ENCODE results near the gene TMEM238.
A peak's percentile ranks its signal among the peaks of the same experiment; 100 is the strongest.

TMEM238 gene

DNA sequence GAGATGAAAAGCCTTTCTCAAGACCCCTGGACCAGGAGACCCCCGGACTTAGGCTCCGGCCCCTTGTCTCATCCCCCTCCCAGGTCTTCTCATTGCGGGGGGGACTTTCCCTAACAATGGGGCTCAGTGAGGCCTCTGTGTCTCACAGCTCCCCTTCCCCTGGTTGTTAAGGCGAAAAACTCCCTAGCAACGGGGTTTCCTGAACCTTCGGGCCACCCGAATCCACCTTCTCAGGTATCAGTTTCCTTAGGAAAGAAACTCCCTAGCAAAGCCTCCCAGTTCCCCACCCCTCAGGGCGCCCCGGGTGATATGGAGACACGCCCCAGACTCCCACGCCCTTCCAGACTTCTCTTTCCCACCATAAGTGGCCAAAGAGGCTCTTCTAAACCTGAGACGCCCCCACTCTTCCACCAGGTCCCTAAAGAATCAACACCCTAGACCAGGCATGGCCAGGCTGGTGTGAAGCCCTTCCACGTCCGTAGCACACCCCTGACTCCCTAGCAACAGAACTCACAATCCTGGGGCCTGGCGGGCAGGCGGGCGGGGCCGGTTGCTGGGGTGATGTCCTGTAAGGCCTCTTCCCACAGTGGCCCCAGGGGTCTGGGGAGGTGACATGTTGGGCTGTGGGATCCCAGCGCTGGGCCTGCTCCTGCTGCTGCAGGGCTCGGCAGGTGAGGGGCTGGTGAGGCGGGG is 7.7 kb downstream of the TMEM238 start, which contains the start of gene TMEM190:
TSS of gene TMEM190 (plus strand) at position 586 of the 693 bp plus-strand sequence. CDS start at position 614, 28 bp downstream.
- DNase-seq, result no peak

DNA sequence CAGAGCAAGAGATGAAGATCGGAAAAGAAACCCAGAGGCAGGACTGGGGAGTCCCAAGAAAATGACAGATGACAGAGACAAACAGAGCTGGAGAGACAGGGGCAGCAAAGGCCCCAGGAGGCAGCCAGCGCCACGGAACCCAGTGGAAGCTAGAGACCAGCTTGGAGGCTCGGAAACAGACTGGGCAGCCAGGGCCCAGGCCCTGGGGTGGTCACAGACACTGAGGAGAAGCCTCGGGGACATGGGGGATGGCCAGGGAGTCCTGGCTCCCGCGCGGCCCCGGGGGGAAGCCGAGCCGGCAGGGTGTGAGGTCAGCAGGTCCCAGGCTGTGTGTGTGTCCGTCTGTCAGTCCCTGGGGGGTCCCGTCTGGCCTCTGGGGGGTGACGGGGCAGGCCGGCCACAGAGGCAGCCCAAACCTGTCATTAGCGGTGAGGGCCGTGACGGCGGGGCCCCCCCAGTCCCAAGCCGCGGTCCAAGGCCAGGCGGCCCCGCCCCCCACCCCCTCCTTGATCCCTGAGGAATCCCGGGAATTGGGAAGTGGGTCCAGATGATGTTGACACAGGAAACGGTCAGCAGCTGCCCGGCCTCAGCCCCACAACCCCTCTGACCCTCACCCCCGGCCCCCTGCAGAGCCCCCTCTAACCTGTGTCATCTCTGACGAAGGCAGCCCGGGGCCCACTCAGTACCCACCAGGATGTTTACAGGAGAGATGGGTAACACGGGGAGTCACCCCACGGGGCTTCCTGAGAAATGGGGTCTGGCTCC is 9.9 kb downstream of the TMEM238 start:
- no peak for DNase-seq

DNA sequence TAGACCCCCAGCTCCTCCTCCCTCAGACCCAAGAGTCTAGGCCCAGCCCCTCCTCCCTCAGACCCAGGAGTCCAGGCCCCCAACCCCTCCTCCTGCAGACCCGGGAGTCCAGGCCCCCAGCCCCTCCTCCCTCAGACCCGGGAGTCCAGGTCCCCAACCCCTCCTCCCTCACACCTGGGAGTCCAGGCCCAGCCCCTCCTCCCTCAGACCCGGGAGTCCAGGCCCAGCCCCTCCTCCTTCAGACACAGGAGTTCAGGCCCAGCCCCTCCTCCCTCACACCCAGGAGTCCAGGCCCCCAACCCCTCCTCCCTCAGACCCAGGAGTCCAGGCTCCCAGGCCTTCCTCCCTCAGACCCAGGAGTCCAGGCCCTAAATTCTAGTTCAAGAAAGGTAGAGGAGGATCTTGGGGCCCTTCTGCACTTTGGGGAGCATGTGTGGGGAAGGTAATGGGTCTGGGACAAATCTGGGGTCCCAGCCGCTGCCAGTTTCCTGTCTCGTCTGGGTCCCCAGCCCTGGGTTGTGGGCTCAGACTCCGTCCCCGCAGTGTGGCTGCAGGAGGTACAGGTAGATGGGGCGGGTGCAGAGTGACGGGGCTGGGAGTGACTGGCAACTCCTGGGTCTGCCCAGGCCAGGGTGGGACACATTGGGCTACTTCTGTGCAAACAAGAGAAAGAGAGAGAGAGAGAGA is 10.6 kb downstream of the TMEM238 start:
- DNase-seq, result no peak

DNA sequence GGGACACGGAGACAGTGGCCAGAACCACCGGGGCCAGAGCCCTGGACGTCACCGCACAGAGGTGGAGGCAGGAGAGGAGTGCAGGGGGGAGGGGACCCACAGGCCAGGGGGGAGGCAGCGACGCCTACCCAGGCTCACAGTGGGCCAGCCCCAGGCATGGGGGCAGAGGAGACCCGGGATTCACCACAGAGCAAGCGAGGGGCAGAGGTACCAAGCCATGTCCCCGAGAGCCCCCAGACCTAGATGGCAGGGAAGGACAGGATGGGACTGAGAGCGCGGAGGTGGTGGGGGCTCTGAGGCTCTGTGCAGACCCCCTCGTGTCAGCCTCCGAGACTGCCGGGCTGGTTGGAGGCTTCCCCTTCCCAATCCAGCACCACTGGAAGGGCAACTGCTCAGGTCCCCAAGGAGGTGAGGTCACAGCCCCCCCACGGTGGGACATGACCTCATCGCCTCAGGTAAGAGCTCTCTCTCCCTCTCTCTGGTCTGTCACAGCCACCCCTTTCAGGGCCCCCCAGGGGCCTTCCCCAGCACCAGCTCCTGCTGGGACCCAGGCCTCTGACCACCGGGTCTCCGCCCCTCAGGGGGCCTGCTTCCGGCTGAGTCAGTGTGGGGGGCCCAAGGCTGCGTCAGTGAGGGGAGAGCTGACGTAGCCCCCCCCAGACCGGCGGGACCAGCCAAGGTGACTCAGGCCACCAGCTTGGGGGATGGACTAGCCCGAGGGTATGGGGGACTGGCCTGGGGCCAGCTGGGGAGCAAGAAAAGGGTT is 11.6 kb downstream of the TMEM238 start:
- DNase-seq, result no peak

GRCh38 chr19:55370305-55370988 is 13.6 kb downstream of the TMEM238 start, which contains the start of gene IL11:
IL11 (minus strand) TSS chr19:55370463; CDS start chr19:55370310, 153 bp downstream.
- no peak for DNase-seq

DNA sequence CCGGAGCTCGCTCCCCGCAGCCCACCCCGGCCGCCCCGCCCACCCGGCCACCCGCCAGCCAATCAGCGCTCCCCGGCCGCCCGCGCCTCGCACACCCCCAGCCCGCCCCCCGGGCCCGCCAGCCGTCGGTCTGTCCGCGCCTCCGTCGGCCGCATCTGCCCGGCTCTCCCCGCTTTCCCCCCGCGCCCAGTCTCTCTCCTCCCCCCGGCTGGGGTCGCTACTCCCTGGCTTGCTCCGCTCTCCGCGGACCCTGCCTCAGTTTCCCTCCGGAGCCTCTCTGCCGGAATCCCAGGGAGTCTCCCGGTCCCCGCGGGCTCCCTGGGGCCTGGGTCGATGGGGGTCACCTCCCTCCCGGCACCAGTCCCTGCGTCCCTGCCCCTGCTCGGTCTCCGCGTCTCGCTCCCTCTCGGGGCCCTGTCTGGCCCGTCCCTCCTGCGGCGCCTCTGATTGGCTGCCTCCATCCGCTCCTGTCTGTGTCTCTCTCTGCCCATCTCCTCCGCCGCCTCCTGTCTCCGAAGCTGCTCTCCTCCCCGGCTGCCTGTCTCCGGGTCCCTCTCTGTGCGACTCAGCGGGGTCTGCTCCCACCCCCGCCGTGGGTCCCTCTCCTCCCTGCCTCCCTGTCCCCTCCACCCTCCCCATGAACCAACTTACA is 14.3 kb downstream of the TMEM238 start:
- peak; percentile 77 for DNase-seq

- DNase-seq, result peak; percentile 51
Observed at GRCh38 chr19:55368701-55369563, 15.2 kb downstream of the TMEM238 start.

GRCh38 chr19:55368106-55368505 is 16.0 kb downstream of the TMEM238 start:
- DNase-seq, result no peak

- DNase-seq, result no peak
Observed at GRCh38 chr19:55366790-55367189, 17.3 kb downstream of the TMEM238 start.

GRCh38 chr19:55365964-55366363 is 18.1 kb downstream of the TMEM238 start:
- DNase-seq, result no peak

DNA sequence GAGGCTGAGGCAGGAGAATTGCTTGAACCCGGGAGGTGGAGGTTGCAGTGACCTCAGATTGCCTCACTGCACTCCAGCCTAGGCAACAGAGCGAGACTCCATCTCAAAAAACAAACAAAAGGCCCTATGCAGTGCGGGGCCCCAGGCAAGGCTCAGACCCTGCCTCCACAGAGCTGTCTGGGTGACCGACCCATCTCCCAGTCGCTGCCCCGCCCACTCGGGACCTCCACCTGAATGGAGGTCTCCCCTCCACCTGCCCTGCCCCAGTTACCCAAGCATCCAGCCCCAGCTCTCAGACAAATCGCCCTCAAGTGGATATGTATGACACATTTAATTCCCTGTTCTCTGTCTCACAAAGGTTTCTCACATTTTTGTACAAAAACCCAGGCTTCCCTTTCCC is 18.8 kb downstream of the TMEM238 start:
- no peak for DNase-seq

DNA sequence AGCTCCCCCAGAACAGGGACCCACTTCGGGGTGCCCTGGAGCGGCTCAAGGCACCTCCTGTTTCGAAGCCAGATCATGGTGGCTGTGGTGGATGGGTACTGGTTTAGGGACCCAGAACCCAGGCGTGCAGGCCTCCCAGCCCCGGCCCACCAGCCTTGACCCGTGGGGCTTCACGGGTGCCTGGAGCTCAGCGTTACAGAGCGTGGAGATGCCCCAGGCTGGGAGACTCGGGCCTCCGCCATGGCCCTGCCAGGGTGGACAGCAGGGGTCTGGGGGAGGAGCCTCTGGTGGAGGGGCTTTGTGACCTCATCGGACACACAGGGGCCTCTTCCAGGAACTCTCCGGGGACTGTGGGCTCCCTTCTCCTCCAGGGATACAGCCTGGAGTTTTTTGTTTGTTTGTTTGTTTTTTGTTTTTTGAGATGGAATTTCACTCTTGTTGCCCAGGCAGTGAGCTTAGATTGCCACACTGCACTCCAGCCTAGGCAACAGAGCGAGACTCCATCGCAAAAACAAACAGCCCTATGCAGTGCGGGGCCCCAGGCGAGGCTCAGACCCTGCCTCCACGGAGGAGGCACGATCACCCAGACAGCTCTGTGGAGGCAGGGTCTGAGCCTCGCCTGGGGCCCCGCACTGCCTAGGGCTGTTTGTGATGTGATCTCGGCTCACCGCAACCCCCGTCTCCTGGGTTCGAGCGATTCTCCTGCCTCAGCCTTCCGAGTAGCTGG is 20.9 kb downstream of the TMEM238 start, which contains the start of gene GARIN5B:
TSS of gene GARIN5B (minus strand) at position 271 of the 727 bp plus-strand sequence. CDS start at position 77, 194 bp downstream.
- no peak for DNase-seq

- DNase-seq, result no peak
Observed at GRCh38 chr19:55362174-55362989, 21.7 kb downstream of the TMEM238 start.

GRCh38 chr19:55360902-55361301 is 23.2 kb downstream of the TMEM238 start:
- DNase-seq, result no peak

DNA sequence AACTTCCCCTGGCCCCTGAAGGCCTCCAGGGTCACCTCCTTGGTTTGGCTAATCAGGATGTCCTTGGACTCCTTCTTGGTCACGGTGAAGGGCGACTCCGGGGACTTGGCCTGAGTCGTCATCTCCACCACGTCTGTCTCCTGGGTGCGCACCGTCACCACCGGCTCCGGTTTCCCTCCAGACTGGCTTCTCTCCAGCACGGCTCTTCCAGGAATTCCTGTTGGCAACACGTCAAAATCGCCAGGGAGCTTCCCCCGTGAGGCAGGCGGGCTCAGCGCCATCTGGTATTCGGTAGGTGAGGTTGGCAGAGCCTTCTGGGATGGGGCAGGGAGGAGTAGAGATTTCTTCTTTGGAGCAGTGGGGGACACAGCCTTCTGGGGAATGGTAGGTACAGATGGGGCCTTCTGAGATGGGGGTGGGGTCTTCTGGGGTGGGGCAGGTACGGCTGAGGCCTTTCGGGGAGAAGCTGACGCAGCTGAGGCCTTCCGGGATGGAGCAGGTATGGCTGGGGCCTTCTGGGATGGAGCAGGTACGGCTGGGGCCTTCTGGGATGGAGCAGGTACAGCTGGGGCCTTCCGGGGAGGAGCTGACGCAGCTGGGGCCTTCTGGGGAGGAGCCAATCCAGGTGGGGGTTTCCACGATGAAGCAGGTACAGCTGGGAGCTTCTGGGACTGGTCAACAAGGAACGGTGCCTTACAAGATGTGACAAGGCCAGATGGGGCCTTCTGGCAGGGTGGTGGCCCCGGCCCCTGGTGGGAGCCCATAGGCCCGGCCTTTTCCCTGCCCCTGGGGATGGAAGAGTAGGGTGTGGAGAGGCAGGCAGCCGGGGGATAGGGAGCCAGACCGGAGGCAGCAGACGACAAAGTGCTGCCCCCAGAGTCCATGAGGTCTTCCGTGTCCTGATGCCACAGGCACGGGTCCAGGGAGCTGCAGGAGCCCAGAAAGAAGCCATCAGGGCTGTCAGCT is 24.9 kb downstream of the TMEM238 start:
- no peak for DNase-seq

DNA sequence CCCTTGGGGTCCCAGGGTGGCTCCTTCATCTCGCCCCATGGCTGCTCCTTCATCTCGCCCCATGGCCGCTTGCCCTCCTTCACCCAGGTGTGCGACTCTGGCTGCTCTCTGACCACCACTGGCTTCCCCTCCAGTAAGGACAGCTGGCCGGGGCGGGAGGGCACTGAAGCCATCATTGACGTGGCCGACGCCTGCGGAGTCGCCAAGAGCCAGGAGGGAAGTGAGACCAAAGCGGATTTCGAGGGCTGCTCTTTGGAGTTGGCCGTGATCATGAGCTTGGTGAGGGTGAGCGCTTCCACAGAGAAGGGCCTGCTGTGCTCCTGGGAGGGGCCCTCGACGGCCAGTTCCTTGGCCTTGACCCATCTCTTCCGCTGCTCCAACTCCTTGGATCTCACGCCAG is 25.6 kb downstream of the TMEM238 start:
- DNase-seq, result no peak

GRCh38 chr19:55355213-55355821 is 28.8 kb downstream of the TMEM238 start:
- no peak for DNase-seq

All from retina (tissue), 1 donor.